ENCODE results near the gene DOCK1.
"Not testable (repeated sequence)": the region's sequence is repeated elsewhere in the genome, so short reads cannot be mapped to it uniquely, and the experiment has no call there.

DOCK1 gene

DNA sequence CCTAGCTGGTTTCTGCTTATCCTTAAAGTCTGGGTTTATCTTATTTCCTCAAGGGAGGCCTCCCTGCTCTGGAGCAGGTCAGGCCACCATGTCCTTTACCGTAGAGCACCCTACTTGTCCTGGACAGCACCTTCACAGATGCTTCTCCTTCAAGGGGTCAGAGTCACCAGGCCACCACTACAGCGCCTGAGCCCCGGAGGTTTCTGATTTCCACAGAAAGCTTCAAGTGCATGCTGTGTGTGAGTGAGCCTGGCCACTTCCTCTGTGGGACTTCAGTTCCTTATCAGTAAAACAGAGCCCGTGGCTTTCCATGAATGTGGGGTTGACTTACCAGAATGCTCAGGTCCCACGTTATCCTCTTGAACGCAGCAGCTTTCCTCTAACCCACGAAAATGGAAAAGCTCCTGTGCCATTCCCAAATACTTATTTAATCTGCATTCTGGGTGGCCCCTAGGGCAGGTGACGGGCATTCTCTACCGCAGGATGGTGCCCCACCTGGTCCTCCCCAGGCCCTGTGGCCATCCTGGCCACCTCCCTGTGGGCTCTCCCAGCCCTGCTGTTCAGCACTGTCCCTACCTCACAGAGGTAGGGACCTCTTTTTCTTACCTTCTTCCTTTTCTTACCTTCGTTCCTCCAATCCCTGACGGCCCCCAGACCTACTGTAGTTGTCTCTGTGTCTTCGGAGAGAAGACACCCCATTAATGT is 1.4 kb upstream of the DOCK1 start:
- DNase-seq (ENCODE audit: low spot score) = no peak

DNA sequence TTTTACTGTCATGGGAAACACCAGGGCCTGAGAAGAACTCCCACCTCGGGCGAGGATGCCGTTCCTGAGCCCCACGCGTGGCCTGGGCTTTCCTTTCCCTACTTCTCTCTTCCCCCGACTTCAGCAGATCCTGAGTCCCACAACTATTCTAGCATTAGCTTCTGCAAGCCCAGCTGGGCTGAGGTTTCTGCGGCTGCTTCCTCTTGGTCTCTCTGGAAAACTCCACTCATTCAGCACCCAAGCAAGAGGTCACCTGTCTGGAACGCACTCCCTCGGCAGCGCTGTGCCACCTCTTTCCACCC is 761 bp upstream of the DOCK1 start:
- no peak for DNase-seq (ENCODE audit: low spot score)

GRCh38 chr10:126905776-126906703 is 812 bp downstream of the DOCK1 start:
- DNase-seq (ENCODE audit: low spot score) = peak; percentile 42

DNA sequence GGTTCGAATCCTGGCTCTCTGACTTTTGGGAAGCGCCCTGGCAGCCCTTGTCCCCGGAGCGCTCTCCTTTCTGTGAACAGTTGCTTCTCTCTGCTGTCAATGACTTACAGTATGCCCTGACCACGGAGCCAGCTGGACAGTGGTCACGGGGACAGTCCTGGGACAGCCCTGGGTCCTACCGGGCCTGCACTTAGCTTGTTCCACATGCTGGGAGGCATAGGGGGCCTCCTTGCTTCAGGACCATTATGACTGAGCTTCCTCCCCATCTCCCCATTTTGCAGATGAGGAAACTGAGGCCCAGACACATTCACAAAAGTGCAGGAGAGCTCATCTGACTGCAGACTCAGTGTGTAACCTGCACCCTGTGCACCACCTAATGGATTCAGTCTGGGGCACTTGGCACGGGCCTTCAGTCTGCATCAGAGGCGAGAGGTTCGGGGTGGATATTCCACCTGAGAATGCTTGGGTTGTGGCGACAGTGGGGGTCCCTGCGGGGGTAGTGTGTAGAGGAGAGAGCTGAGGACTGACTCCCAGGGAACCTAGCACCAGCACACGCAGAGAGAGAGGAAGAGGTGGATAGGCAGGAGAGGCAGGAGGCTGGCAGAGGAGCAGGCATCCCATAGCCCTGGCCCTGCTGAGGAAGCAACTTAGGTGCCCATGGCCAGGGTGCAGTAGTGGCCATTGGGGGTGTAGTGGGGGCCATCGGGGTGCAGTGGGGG is 1.6 kb downstream of the DOCK1 start:
- no peak for DNase-seq (ENCODE audit: low spot score)

GRCh38 chr10:126907423-126907970 is 2.3 kb downstream of the DOCK1 start:
- DNase-seq (ENCODE audit: low spot score) = no peak

- DNase-seq (ENCODE audit: low spot score) = no peak
Measured at GRCh38 chr10:126908225-126908624, 3.0 kb downstream of the DOCK1 start.

GRCh38 chr10:126908729-126909128 is 3.5 kb downstream of the DOCK1 start:
- DNase-seq (ENCODE audit: low spot score) = no peak

DNA sequence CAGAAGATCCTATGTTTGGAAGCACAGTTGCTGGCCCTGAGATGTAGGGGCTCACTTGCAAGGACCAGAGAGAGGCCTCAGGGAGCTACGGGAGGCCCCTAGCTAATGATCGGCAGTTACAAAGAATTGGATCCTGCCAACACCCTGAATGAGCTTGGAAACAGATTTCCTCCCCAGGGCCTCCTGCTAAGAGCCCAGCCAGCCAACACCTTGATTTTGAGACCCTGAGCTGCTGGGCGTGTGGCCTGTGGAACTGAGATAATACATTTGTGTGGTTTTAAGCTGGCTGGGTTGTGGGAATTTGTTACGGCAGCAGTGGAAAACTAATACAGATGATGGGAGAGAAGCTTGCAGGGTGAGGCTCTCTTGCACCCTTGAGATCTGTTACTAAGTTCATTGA is 3.9 kb downstream of the DOCK1 start:
- no peak for DNase-seq (ENCODE audit: low spot score)

DNA sequence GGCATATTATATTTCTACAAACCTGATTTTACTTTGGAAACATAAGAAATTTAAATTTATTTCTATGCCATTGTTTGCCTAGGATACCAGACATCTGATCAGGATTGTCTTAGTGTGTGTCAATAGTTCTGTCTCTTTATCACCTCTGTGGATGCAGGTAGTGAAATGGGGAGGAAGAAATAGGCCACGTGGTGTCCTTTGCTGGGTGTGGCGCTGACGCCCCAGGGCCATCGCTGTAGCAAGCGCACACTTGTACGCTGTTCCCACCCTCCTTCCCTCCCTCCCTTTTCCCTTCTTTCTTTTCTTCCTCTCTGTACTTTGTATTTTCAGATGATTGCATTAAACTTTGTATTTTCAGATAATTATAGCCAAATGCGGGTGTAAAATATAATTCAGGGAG is 5.0 kb downstream of the DOCK1 start:
- DNase-seq (ENCODE audit: low spot score) = no peak

GRCh38 chr10:126910798-126911197 is 5.6 kb downstream of the DOCK1 start:
- DNase-seq (ENCODE audit: low spot score) = no peak

- DNase-seq (ENCODE audit: low spot score) = no peak
Measured at GRCh38 chr10:126911301-126911700, 6.1 kb downstream of the DOCK1 start.

- no peak for DNase-seq (ENCODE audit: low spot score)
Measured at GRCh38 chr10:126913316-126913715, 8.1 kb downstream of the DOCK1 start.

DNA sequence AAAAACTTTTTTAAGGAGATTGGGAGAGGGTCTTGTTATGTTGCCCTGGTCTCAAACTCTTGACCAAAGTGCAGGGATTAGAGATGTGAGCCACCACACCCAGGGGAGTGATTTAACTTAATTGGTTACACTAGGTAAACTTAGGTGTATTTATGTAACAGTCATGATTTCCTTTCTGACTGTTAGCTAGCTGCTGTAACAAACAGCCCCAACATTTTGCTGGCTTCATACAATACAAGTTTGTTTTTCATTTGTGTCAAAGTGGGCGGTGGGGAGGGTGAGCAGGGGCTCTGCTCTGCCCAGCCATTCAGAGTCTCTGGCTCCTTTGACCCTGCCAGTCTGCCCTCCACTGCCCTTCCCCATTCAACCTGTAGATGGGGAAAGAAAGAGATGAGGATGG is 9.3 kb downstream of the DOCK1 start:
- no peak for DNase-seq (ENCODE audit: low spot score)

DNA sequence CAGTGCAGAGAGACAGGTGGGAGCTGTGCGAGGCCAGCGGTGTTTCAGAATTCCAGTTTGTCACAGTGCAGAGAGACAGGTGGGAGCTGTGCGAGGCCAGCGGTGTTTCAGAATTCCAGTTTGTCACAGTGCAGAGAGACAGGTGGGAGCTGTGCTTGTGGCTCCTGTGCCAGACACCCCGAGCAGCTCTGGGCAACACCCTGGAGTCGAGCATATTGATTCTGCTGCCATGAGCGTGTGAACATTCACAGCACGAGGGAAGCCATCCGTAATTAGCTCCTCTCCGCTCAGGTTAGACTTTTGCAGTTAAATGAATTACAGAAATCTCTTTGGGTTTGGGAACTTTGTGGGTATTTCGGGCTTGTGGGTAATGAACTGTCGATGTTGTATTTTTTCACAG is 11.7 kb downstream of the DOCK1 start:
- not testable (repeated sequence) for DNase-seq (ENCODE audit: low spot score)

DNA sequence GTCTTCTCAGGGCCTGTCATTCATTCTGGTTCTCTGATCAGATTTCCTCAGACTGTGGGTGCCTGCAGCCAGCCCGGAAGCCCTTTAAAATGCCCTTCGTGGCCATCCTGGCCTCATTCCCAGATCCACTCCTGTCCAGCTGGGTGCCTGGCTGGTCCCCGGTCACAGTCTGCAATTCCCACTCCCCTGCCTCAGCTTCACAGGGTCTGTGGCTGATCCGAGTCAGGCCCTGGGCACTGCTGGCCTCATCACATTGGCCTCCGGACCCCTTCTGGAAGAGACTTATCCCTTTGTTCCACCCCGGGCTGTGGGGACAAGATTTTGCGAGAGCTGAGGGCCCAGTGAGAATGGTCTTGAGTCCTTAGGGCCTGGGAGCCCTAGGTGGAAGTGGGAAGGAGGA is 12.1 kb downstream of the DOCK1 start:
- no peak for DNase-seq (ENCODE audit: low spot score)

- DNase-seq (ENCODE audit: low spot score) = peak; percentile 60
Measured at GRCh38 chr10:126917975-126918908, 13.0 kb downstream of the DOCK1 start.

DNA sequence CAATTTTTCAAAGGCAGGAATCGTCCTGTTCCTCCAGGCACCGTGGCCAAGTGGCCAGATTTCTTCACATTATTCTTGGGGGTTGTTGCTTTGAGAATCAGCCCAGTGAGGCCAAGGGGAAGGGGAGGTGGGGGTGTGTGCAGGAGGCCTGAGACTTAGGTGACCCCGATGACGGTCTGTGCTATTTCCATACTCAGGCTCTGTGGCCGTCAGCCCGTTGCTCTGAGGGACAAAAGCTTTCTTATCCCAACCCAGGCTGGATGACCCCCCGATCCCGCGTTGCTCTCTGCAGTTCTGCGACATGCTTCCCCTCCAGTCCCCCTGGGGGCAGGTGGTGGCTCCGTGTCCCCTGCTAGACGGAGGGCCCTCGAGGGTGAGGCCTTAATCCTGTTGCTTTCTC is 14.2 kb downstream of the DOCK1 start:
- no peak for DNase-seq (ENCODE audit: low spot score)

GRCh38 chr10:126921162-126921561 is 15.9 kb downstream of the DOCK1 start:
- no peak for DNase-seq (ENCODE audit: low spot score)

DNA sequence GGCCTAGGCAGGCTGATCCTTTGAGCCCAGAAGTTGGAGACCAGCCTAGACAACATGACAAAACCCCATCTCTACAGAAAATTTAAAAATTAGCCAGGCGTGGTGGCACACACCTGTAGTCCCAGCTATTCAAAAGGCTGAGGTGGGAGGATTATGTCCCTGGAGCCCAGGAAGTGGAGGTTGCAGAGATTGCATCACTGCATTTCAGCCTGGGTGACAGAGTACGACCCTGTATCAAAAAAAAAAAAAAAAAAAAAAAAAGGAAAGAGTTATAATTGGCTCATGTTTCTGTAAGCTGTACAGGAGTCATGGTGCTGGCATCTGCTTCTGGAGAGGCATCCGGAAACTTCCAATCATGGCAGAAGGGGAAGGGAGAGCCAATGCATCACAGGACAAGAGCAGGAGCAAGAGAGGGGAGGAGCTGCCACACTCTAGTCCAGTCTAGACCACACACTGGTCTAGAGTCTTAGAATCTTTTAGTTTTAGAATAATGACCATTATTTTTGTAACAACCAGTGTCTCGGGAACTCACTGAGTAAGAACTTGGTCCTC is 16.8 kb downstream of the DOCK1 start:
- peak; percentile 82 for DNase-seq (ENCODE audit: low spot score)

DNA sequence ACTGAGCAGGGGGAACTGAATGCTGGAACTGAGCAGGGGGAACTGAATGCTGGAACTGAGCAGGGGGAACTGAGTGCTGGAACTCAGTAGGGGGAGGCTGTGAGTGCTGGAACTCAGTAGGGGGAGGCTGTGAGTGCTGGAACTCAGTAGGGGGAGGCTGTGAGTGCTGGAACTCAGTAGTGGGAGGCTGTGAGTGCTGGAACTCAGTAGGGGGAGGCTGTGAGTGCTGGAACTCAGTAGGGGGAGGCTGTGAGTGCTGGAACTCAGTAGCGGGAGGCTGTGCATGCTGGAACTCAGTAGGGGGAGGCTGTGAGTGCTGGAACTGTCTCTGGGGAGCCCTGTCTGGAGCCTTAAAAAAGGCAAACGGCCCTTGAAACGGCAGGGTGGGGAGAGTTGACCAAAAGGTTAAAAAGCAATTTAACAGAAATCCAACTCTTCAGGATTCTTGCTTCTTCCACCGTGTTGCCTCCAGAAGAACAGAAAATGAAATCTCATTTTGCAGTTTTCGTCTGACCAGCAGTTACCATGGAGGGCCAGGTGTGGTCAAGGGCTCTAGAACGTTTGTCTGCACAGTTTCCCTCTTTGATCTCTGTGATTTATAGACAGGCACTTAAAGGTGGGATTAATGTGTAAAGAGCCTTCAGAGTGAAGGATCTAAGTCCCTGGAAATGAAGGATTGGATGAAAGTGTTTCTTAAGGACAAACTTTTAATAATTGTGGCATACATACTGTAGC is 19.1 kb downstream of the DOCK1 start:
- DNase-seq (ENCODE audit: low spot score) = no peak

DNA sequence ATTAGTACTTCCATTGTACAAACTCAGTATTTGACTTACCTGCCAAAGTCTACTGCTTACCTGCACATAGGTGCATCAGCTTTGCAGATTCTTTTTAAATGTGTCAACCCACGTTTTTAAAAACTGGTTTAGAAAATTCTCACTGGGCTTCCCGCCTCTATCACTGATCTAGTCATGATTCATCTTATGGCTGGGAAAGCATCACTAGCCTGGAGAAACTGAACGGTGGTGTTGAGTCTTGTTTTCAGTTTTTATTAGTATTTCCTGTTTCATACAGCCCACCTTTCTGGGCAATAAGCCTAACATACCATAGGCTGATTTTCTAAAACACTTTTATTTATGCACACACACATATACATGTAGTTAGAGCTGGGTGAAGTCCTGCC is 19.7 kb downstream of the DOCK1 start:
- DNase-seq (ENCODE audit: low spot score) = peak; percentile 58

Measured in kidney tubule cell (primary cell).